HL-60 (cell line): ENCODE results near the gene FBXW5.

Experiments
- CTCF ChIP-seq: IDR thresholded peaks from one replicate; pipeline ENCODE4 v1.5.1; 2011; ENCODE audit warnings: low read length, control low read depth, inconsistent platforms; ENCODE audit not compliant: insufficient read depth
- POLR2AphosphoS5 ChIP-seq: IDR thresholded peaks from 2 replicates; pipeline ENCODE4 v1.6.1; 2012; ENCODE audit warnings: low read depth
- SPI1 ChIP-seq: IDR thresholded peaks from 2 replicates; pipeline ENCODE4 v1.6.1; 2012; ENCODE audit warnings: low read depth, mild to moderate bottlenecking, borderline replicate concordance

- TF ChIP-seq CTCF (no peak), POLR2AphosphoS5 (no peak), SPI1 (no peak)
Measured at GRCh38 chr9:136902259-136902821, 42.2 kb downstream of the FBXW5 start.
